Skeletal muscle tissue (tissue), 4 donors: ENCODE measurements around the gene WARS2. TPM values are rescaled to one million over a fixed set of nuclear protein-coding genes. Genes with fewer than 3 reads are reported as not detected.

Experiments
- H3K27ac ChIP-seq: one replicate; pipeline ENCODE4 v1.7.0; 2013; ENCODE audit warnings: mild to moderate bottlenecking, low read depth, low read length, inconsistent platforms
- H3K27me3 ChIP-seq, 3 donors: one replicate each; pipeline ENCODE4 v1.7.0; 2013; ENCODE audit warnings: low read length in 3 of 3; ENCODE audit not compliant: control insufficient read depth in 3 of 3, insufficient read depth in 3 of 3
- H3K36me3 ChIP-seq, 3 donors: one replicate each; pipeline ENCODE4 v1.7.0; 2013; ENCODE audit warnings: low read length in 3 of 3; ENCODE audit not compliant: control insufficient read depth in 3 of 3, insufficient read depth in 3 of 3
- H3K4me1 ChIP-seq, 3 donors: one replicate each; pipeline ENCODE4 v1.7.0; 2013; ENCODE audit warnings: low read length in 3 of 3, mild to moderate bottlenecking in 3 of 3; ENCODE audit not compliant: control insufficient read depth in 3 of 3, insufficient read depth in 3 of 3
- H3K4me3 ChIP-seq, 3 donors: one replicate each; pipeline ENCODE4 v1.7.0; 2013; ENCODE audit warnings: low read length in 3 of 3
- H3K9ac ChIP-seq, 3 donors: one replicate each; pipeline ENCODE4 v1.7.0; 2013; ENCODE audit warnings: low read length in 3 of 3, mild to moderate bottlenecking in 3 of 3, moderate library complexity in 2 of 3, low read depth in 1 of 3
- H3K9me3 ChIP-seq, 3 donors: one replicate each; pipeline ENCODE4 v1.7.0; 2013; ENCODE audit warnings: low read length in 3 of 3; ENCODE audit not compliant: control insufficient read depth in 3 of 3
- total RNA-seq: library from RNA; depleted of rRNA; stranded (reverse); fragments of >200 nt; gene quantifications from one replicate; pipeline ENCODE4 v1.2.3, GENCODE V29; 2014
- donor health status: Osteomylitis.

WARS2 gene
- total RNA-seq, 1 donor from 2014 or later = 25.6 TPM

DNA sequence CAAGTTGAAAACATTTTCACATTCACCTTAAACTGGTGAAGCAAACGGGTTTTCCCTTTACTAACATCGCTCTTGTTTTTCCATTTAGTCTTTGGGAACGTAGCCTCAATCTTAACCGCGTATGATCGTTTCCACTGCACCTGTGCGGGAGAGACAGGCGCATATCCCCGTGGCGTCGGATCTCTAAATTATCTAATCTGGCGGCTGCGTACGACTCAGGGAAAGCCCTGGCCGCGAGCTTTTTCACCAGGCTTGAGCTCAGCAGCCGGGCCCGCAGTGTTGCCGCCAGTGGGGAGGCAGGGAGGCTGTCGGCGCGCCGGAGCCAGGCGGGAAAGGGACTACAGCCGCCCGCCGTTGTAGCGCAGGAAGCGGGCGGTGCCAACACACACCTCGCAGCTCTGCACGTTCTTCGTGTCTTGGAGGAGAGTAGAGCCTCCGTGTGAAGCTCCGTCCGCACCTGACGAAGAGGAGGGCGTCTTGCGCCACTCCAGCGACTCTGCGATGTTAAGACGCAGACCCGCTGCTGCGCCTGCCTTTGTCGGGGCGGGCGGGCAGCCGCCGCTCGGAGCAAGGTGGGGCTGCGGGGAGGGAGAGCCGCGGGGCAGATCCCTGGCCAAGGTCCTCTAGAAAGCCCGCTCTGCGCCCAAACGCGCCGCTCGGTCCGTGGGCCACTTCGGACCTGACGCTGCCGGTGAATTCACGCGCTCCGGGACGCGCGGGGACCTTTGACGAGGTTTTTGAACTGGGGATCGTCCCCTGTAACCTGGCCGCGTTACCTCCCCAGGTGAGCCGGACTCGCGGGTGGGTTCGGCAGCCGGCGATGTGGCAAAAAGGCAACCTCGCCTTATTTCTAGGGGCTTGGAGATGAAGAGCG is 133.8 kb downstream of the WARS2 start:
- no peaks in the 10 kb centered on the region for H3K36me3 ChIP-seq
- peaks cover 12 to 37% (median 25%) of the 10 kb centered on the region in 3 donors for H3K27me3 ChIP-seq
- no peak overlapping the region for H3K27ac ChIP-seq
- peak overlapping the region; percentile 34 to 59 (median 49) for H3K4me3 ChIP-seq
- H3K9ac ChIP-seq = no peak overlapping the region
- H3K9me3 ChIP-seq = no peaks in the 10 kb centered on the region
- peaks cover 8 to 9% (median 8%) of the 10 kb centered on the region in 3 donors for H3K4me1 ChIP-seq

DNA sequence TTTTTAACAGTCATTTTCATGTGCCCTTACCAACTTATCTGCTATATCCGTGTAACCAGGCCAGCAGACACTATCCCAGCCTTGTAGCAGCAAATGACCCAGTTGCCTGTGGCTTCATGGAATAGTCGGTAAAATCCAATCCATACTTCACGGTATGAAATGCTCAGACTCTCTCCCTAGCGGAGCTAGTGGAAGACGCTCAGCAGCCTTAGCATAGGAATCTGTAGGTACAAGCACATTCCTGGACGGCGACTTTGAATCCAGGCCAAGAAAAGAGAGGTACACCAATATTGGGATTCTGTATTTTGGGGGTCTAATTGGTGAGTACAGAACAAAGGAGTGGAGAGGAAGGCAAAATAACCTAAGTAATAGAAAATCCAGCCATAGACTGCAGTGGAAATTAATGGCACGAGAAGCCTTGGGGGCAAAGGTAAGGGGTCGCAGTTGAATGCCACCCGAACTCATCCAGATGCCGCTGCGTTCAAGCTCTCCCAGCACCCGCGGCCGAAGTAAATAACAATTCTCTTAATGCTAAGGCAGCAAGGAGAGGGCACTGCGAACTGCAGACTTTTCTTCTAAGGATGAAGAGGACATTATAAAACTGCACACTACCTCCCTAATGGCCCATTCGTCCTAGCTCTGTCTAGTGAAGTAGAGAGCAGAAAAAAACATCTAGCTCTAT is 134.6 kb downstream of the WARS2 start:
- peaks cover 12 to 40% (median 29%) of the 10 kb centered on the region in 3 donors for H3K27me3 ChIP-seq
- H3K27ac ChIP-seq = no peak overlapping the region
- H3K4me1 ChIP-seq = peaks cover 8 to 12% (median 11%) of the 10 kb centered on the region in 3 donors
- no peak overlapping the region for H3K9ac ChIP-seq
- H3K4me3 ChIP-seq = no peak overlapping the region
- H3K36me3 ChIP-seq = no peaks in the 10 kb centered on the region
- H3K9me3 ChIP-seq = no peaks in the 10 kb centered on the region

GRCh38 chr1:119004781-119005180 is 135.7 kb downstream of the WARS2 start:
- no peak overlapping the region for H3K4me3 ChIP-seq
- no peak overlapping the region for H3K27ac ChIP-seq
- H3K4me1 ChIP-seq = peaks cover 11 to 15% (median 13%) of the 10 kb centered on the region in 3 donors
- no peaks in the 10 kb centered on the region for H3K9me3 ChIP-seq
- H3K36me3 ChIP-seq = no peaks in the 10 kb centered on the region
- H3K9ac ChIP-seq = no peak overlapping the region
- peaks cover 12 to 48% (median 37%) of the 10 kb centered on the region in 3 donors for H3K27me3 ChIP-seq

DNA sequence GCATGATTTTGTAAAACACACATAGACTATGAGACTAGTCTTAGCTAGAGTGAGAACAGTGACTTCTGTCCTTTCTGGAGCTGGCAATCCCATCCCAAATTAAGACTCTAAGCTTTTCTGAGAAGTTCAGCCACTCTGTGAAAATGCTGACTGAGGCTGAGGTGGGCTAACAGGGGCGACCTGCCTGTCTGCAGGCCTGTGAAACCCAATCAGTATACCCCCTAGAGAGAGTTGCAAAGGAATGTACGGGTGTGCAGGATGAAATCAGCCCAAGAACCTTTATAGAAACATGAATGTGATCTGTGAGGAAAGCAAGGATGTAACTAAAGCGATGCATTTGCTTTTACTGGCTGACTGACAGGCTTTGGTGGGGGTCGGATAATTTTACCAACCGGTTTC is 136.3 kb downstream of the WARS2 start:
- no peak overlapping the region for H3K27ac ChIP-seq
- H3K9ac ChIP-seq = no peak overlapping the region
- H3K4me3 ChIP-seq = no peak overlapping the region
- H3K27me3 ChIP-seq = peaks cover 12 to 48% (median 37%) of the 10 kb centered on the region in 3 donors
- no peaks in the 10 kb centered on the region for H3K36me3 ChIP-seq
- H3K9me3 ChIP-seq = no peaks in the 10 kb centered on the region
- H3K4me1 ChIP-seq = peaks cover 11 to 14% (median 13%) of the 10 kb centered on the region in 3 donors

DNA sequence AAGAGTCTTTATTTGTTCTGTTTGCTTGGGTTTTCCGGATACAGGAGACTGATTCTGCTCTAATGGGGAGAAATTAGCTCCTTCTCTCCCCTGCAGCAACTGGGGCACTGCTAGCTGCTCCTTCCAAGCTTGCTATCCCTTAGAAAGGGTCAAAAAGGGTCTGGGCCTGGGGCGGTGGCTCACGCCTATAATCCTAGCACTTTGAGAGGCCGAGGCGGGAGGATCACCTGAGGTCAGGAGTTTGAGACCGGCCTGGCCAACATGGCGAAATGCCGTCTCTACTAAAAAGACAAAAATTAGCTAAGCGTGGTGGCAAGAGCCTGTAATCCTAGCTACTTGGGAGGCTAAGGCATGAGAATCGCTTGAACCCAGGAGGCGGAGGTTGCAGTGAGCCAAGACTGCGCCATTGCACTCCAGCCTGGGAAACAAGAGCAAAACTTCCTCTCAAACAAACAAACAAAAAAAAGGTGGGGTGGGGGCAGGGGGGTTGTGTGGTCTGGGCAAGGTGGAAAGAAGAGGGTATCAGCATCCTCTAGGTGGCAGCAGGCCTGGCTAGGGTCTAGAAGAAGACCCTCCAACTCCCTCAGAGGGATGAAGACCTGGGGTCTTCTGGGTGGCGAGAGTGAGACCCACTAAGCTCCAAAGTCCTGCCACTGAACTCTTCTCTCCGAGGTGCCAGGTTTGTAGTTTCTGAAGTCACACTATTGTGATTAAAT is 136.9 kb downstream of the WARS2 start:
- Histone ChIP-seq H3K27ac (no peak overlapping the region), H3K9me3 (no peaks in the 10 kb centered on the region), H3K4me3 (no peak overlapping the region), H3K27me3 (peaks cover 12 to 48% (median 37%) of the 10 kb centered on the region in 3 donors), H3K36me3 (no peaks in the 10 kb centered on the region), H3K4me1 (peaks cover 10 to 11% (median 11%) of the 10 kb centered on the region in 3 donors), H3K9ac (no peak overlapping the region)

GRCh38 chr1:119002028-119002686 is 138.3 kb downstream of the WARS2 start:
- Histone ChIP-seq H3K36me3 (no peaks in the 10 kb centered on the region), H3K27ac (peak overlapping the region; percentile 25), H3K9me3 (no peaks in the 10 kb centered on the region), H3K4me1 (peaks cover 5 to 11% (median 11%) of the 10 kb centered on the region in 3 donors), H3K27me3 (peaks cover 8 to 36% (median 34%) of the 10 kb centered on the region in 3 donors), H3K9ac (no peak overlapping the region), H3K4me3 (no peak overlapping the region)

- Histone ChIP-seq H3K4me3 (peak overlapping the region; percentile 28 to 65 (median 54)), H3K9ac (peak overlapping the region in 2 of 3 donors; percentile 40 to 66), H3K9me3 (no peaks in the 10 kb centered on the region), H3K4me1 (peaks cover 5 to 7% (median 5%) of the 10 kb centered on the region in 3 donors), H3K36me3 (no peaks in the 10 kb centered on the region), H3K27ac (peak overlapping the region; percentile 25), H3K27me3 (peaks cover 3 to 29% (median 27%) of the 10 kb centered on the region in 3 donors)
Observed at GRCh38 chr1:119001181-119002027, 139.0 kb downstream of the WARS2 start.

DNA sequence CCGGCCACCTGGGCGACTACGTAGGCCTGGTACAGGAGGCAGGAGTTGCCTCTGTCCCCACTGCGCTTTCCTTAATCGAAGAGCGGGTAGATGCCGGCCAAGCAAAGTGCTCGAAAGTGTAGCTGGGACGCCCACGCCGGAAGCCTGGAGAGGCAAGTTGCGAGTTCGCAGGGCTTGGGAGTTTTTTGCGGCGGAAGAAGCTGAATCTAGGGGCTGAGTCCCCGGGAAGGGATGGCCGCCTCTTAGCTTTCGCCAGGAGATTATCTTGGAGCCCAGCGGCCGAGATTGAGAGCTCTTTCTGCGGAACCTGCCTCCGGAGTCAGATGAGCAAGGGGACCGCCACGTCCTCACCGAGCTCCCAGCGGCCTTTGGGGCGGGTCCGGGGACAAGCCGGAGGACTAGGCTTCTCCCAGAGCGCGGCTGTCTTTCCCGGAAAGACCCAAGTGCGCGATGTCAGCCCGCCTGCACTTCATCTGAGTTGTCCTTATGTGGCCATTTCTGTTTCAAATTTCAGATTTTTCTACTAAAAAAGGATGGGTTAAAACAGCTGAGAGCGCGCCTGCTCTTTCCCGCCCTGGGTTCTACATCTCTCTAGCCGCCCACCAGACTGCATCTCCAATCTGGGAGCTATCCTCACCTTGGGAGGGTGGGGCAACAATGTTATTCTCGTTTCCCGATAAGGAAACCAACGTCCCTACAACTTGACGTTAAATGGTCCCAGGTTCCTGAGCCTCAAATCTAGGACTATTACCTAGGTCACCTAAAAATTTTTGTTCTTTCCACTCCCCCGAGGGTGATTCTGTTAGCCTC is 139.9 kb downstream of the WARS2 start:
- Histone ChIP-seq H3K27me3 (peaks cover 3 to 20% (median 18%) of the 10 kb centered on the region in 3 donors), H3K4me3 (peak overlapping the region; percentile 28 to 65 (median 54)), H3K9me3 (no peaks in the 10 kb centered on the region), H3K4me1 (peaks cover 2 to 7% (median 5%) of the 10 kb centered on the region in 3 donors), H3K27ac (peak overlapping the region; percentile 19), H3K36me3 (no peaks in the 10 kb centered on the region), H3K9ac (peak overlapping the region; percentile 20 to 66 (median 40))
